Hepatocyte (in vitro differentiated cells): ENCODE measurements around the gene PAK1.

Experiments
- EZH2 ChIP-seq: fragments of 200-600 bp; sonication (generic); IDR thresholded peaks from 2 replicates; pipeline ENCODE4 v1.6.1; 2016; ENCODE audit warnings: antibody characterized with exemption, mild to moderate bottlenecking, borderline replicate concordance
- EZH2phosphoT487 ChIP-seq: fragments of 200-600 bp; sonication (generic); IDR thresholded peaks from one replicate; pipeline ENCODE4 v1.6.1; 2018; ENCODE audit warnings: antibody characterized with exemption, mild to moderate bottlenecking, low read depth, moderate library complexity; ENCODE audit not compliant: unreplicated experiment, severe bottlenecking
- TF ChIP-seq, protein P1 (sequence below): fragments of 200-600 bp; sonication (generic); IDR thresholded peaks from 2 replicates; pipeline ENCODE4 v1.5.1; 2016; ENCODE audit warnings: antibody characterized with exemption, mild to moderate bottlenecking; ENCODE audit not compliant: poor library complexity

DNA sequence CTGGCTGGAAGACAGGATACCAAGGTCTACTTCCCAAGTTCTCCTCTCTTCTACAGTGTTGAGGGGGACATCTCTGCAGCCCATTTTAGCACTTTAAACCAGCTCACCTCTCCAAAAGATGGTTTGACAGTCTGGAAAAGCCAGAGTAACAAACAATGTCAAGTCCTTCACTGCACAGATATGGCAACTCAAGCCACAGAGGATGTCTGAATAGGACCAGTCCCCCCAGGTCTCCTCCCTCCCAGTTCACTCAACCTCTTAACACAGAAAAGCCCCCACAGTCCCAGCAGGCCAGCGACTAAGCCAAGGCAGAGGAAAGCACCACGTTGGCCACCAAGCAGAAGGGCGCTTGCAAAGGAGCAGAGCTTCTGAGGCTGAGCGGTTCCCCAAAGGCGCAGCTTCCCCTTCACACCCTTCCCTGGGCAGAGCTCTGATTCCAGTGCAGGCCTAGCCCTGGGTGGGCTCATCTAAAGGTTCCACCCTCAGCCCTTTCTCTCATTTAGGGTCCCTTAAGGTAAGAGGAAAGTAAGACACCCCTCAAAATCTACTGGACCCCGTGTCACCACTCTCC lies 62.7 kb downstream of the PAK1 start:
- TF ChIP-seq, protein P1, sequence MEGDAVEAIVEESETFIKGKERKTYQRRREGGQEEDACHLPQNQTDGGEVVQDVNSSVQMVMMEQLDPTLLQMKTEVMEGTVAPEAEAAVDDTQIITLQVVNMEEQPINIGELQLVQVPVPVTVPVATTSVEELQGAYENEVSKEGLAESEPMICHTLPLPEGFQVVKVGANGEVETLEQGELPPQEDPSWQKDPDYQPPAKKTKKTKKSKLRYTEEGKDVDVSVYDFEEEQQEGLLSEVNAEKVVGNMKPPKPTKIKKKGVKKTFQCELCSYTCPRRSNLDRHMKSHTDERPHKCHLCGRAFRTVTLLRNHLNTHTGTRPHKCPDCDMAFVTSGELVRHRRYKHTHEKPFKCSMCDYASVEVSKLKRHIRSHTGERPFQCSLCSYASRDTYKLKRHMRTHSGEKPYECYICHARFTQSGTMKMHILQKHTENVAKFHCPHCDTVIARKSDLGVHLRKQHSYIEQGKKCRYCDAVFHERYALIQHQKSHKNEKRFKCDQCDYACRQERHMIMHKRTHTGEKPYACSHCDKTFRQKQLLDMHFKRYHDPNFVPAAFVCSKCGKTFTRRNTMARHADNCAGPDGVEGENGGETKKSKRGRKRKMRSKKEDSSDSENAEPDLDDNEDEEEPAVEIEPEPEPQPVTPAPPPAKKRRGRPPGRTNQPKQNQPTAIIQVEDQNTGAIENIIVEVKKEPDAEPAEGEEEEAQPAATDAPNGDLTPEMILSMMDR, result no peak
- TF ChIP-seq EZH2 (no peak), EZH2phosphoT487 (no peak)
